K562 (cell line): ENCODE measurements around the gene SGMS1. TPM values are rescaled to one million over a fixed set of nuclear protein-coding genes. Genes with fewer than 3 reads are reported as not detected.

Source experiments
- BCOR ChIP-seq: fragments of 450-650 bp; IDR thresholded peaks from 2 replicates; pipeline ENCODE4 v1.6.1; 2016
- CBFA2T3 ChIP-seq: fragments of 450-650 bp; IDR thresholded peaks from 2 replicates; pipeline ENCODE4 v1.6.1; 2017
- CBX1 ChIP-seq: sonication (generic); IDR thresholded peaks from 2 replicates; pipeline ENCODE4 v1.6.1; 2016; ENCODE audit warnings: antibody characterized with exemption, low read depth, mild to moderate bottlenecking
- CEBPG ChIP-seq, 3 experiments: fragments of 200-800 bp in 1 of 3; sonication (Bioruptor generic) in 1 of 3; sonication (generic) in 1 of 3; formaldehyde crosslinking in 1 of 3; IDR thresholded peaks in 2 of 3; conservative IDR thresholded peaks in 1 of 3; 2 replicates each; pipeline versions ENCODE4 v1.6.1 to v1.8.0; 2016 to 2022; ENCODE audit warnings: missing compliant biosample characterization in 2 of 3, missing genetic modification characterization in 2 of 3, mild to moderate bottlenecking in 1 of 3, missing genetic modification reagents in 1 of 3
- CREB1 ChIP-seq, 2 experiments: sonication (generic) in 1 of 2; formaldehyde crosslinking in 1 of 2; IDR thresholded peaks; 2 replicates each; pipeline versions ENCODE4 v1.6.1 to v1.8.0; 2012 to 2022; ENCODE audit warnings: inconsistent platforms in 1 of 2, mild to moderate bottlenecking in 1 of 2, missing genetic modification reagents in 1 of 2, moderate library complexity in 1 of 2
- CSDE1 ChIP-seq, 2 experiments: fragments of 450-650 bp; IDR thresholded peaks; 2 replicates each; pipeline ENCODE4 v1.6.1; 2016; ENCODE audit warnings: mild to moderate bottlenecking in 1 of 2
- ESRRA ChIP-seq: fragments of 450-650 bp; IDR thresholded peaks from 2 replicates; pipeline ENCODE4 v1.6.1; 2014; ENCODE audit warnings: low read depth, mild to moderate bottlenecking, moderate library complexity, borderline replicate concordance
- FOXJ2 ChIP-seq: fragments of 200-800 bp; sonication (Bioruptor generic); IDR thresholded peaks from 2 replicates; pipeline ENCODE4 v1.6.1; 2016; ENCODE audit warnings: missing genetic modification characterization, missing compliant biosample characterization
- FOXP1 ChIP-seq: sonication (generic); formaldehyde crosslinking; IDR thresholded peaks from 2 replicates; pipeline ENCODE4 v1.8.0; 2022; ENCODE audit warnings: mild to moderate bottlenecking, missing genetic modification reagents
- HDAC2 ChIP-seq: fragments of 450-650 bp; IDR thresholded peaks from 2 replicates; pipeline ENCODE4 v1.6.1; 2016; ENCODE audit warnings: mild to moderate bottlenecking
- KAT8 ChIP-seq: fragments of 450-650 bp; IDR thresholded peaks from 2 replicates; pipeline ENCODE4 v1.6.1; 2016; ENCODE audit warnings: low read depth, mild to moderate bottlenecking
- KDM1A ChIP-seq, 2 experiments: fragments of 450-650 bp; IDR thresholded peaks; 2 replicates each; pipeline ENCODE4 v1.6.1; 2016; ENCODE audit warnings: mild to moderate bottlenecking in 2 of 2
- L3MBTL2 ChIP-seq: fragments of 450-650 bp; IDR thresholded peaks from 2 replicates; pipeline ENCODE4 v1.6.1; 2016; ENCODE audit warnings: mild to moderate bottlenecking, moderate library complexity
- MECOM ChIP-seq: fragments of 250-450 bp; sonication (Bioruptor Pico); IDR thresholded peaks from 2 replicates; pipeline ENCODE4 v1.8.0; 2022; ENCODE audit warnings: inconsistent platforms
- MTA1 ChIP-seq: fragments of 450-650 bp; IDR thresholded peaks from 2 replicates; pipeline ENCODE4 v1.6.1; 2017; ENCODE audit warnings: borderline replicate concordance
- MYBL2 ChIP-seq, 2 experiments: fragments of 450-650 bp in 1 of 2; sonication (generic) in 1 of 2; formaldehyde crosslinking in 1 of 2; IDR thresholded peaks; 2 replicates each; pipeline versions ENCODE4 v1.6.1 to v1.8.1; 2017 to 2022; ENCODE audit warnings: borderline replicate concordance in 1 of 2, inconsistent platforms in 1 of 2, low read depth in 1 of 2, mild to moderate bottlenecking in 1 of 2, missing genetic modification reagents in 1 of 2, moderate library complexity in 1 of 2
- NCOA4 ChIP-seq: fragments of 450-650 bp; IDR thresholded peaks from 2 replicates; pipeline ENCODE4 v1.6.1; 2018; ENCODE audit warnings: mild to moderate bottlenecking; ENCODE audit not compliant: partially characterized antibody
- OTX1 ChIP-seq: fragments of 450-650 bp; formaldehyde crosslinking; IDR thresholded peaks from 2 replicates; pipeline ENCODE4 v1.4.0; 2022; ENCODE audit warnings: mild to moderate bottlenecking
- POLR2A ChIP-seq: fragments of 450-650 bp; conservative IDR thresholded peaks from 2 replicates; pipeline ENCODE4 v1.6.1; 2016
- POLR2AphosphoS5 ChIP-seq: IDR thresholded peaks from 2 replicates; pipeline ENCODE4 v1.6.1; 2011; ENCODE audit warnings: mild to moderate bottlenecking, low read depth, low read length, moderate library complexity; ENCODE audit not compliant: control insufficient read depth, insufficient read depth
- SMAD1 ChIP-seq: fragments of 150-350 bp; IDR thresholded peaks from 2 replicates; pipeline ENCODE4 v1.6.1; 2014; ENCODE audit warnings: low read length, low read depth; ENCODE audit not compliant: partially characterized antibody
- SMARCA4 ChIP-seq: fragments of 450-650 bp; IDR thresholded peaks from 2 replicates; pipeline ENCODE4 v1.6.1; 2016
- TARDBP ChIP-seq: fragments of 450-650 bp; IDR thresholded peaks from 2 replicates; pipeline ENCODE4 v1.6.1; 2016
- TCF7 ChIP-seq: sonication (generic); IDR thresholded peaks from 2 replicates; pipeline ENCODE4 v1.6.1; 2016; ENCODE audit warnings: antibody characterized with exemption, borderline replicate concordance
- ZNF212 ChIP-seq: fragments of 450-650 bp; formaldehyde crosslinking; IDR thresholded peaks from 2 replicates; pipeline ENCODE4 v1.4.0; 2020; ENCODE audit warnings: mild to moderate bottlenecking
- ZNF764 ChIP-seq: fragments of 250-450 bp; sonication (Bioruptor Pico); IDR thresholded peaks from 2 replicates; pipeline ENCODE4 v1.4.0; 2020; ENCODE audit warnings: low read depth, mild to moderate bottlenecking, moderate library complexity
- polyA plus RNA-seq, 8 experiments: library from polyadenylated mRNA; depleted of rRNA in 4 of 8; stranded (reverse) in 5 of 8; unstranded in 3 of 8; fragments of >200 nt; fragmentation: Nextera tagmentation in 2 of 8; fragmentation: Illumina TruSeq in 1 of 8; extraction: Ambion mirVana in 2 of 8; extraction: Trizol in 1 of 8; gene quantifications; 2 replicates each; pipeline versions ENCODE4 v1.2.1 to v1.2.3, GENCODE V29; 2011 to 2014; ENCODE audit warnings: inconsistent platforms in 1 of 8, missing spikeins in 1 of 8
- total RNA-seq, 7 experiments: library from RNA; depleted of rRNA in 6 of 7; stranded (reverse); fragments of >200 nt in 6 of 7; fragmentation: Illumina TruSeq in 2 of 7; extraction: Trizol in 2 of 7; gene quantifications; 2 replicates each; pipeline versions ENCODE4 v1.2.1 to v1.2.3, GENCODE V29; 2011 to 2021; ENCODE audit warnings: low replicate concordance in 1 of 7
- TF ChIP-seq, protein P1 (sequence below): sonication (generic); formaldehyde crosslinking; IDR thresholded peaks from 2 replicates; pipeline ENCODE4 v1.8.0; 2022; ENCODE audit warnings: missing genetic modification reagents, mild to moderate bottlenecking, borderline replicate concordance
- TF ChIP-seq, protein P2 (sequence below): sonication (generic); formaldehyde crosslinking; IDR thresholded peaks from 2 replicates; pipeline ENCODE4 v1.8.1; 2023; ENCODE audit warnings: mild to moderate bottlenecking, missing genetic modification reagents

SGMS1 gene
- total and polyA plus RNA-seq, 9 of the 15 experiments (the other 6 are each of a cell fraction or from before 2014, with no cell fraction given), result 22.6 to 232 (median 82.2) TPM

DNA sequence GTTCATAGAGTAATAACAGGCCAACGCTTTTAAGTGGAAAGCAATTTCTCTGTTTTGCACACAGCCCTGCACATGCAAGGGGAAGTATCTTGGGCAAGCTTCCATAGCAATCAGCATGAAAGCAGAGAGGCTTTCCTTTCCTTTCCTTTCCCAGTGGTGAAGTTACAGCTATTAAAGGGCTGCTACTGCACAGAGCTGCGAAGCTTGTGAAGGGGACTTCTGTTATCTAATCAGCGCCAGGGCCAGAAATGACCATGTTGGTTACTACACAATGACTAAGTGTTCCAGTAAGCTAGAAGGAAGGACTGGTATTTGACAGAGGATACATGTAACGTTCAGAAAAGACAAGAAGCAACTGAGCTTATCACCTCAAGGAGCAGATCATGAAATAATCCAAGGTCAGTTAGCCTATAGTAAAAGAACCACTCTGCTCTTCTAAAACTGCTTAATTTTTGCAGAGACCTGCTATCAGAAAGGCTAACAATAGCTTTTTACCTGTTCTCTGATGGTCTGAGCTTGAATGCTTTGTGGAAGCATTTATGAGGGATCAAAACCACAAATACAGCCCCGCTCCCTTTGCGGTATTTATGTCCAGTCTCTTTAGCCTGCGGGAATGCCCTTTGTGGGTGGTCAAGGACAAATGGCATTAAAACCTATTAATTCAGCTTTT is 45.9 kb downstream of the SGMS1 start (continued):
- peak; percentile 97 for TF ChIP-seq ESRRA
- TF ChIP-seq CREB1 (IDR thresholded peaks at IDR 0.05), result peak; percentile 59; the same call in 1 of the 2 replicates
- no peak; the same call in 1 of the 2 replicates for TF ChIP-seq CREB1 (CRISPR knock-in tag; IDR thresholded peaks at IDR 0.05)
- TF ChIP-seq ZNF764, result no peak
- TF ChIP-seq, protein P1, sequence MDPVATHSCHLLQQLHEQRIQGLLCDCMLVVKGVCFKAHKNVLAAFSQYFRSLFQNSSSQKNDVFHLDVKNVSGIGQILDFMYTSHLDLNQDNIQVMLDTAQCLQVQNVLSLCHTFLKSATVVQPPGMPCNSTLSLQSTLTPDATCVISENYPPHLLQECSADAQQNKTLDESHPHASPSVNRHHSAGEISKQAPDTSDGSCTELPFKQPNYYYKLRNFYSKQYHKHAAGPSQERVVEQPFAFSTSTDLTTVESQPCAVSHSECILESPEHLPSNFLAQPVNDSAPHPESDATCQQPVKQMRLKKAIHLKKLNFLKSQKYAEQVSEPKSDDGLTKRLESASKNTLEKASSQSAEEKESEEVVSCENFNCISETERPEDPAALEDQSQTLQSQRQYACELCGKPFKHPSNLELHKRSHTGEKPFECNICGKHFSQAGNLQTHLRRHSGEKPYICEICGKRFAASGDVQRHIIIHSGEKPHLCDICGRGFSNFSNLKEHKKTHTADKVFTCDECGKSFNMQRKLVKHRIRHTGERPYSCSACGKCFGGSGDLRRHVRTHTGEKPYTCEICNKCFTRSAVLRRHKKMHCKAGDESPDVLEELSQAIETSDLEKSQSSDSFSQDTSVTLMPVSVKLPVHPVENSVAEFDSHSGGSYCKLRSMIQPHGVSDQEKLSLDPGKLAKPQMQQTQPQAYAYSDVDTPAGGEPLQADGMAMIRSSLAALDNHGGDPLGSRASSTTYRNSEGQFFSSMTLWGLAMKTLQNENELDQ (CRISPR knock-in tag), result no peak
- TF ChIP-seq POLR2A, result peak; percentile 65
- TF ChIP-seq NCOA4, result no peak
- no peak; the same call in 1 of the 2 replicates for TF ChIP-seq CBX1
- peak; percentile 92 for TF ChIP-seq L3MBTL2
- peak; percentile 59; the same call in 1 of the 2 replicates for TF ChIP-seq CEBPG (CRISPR knock-in tag; IDR thresholded peaks at IDR 0.05)
- TF ChIP-seq CEBPG (tag; conservative IDR thresholded peaks at IDR 0.05 in 1 of 2, IDR thresholded peaks at IDR 0.05 in 1 of 2), result peak; percentile 54 to 70
- TF ChIP-seq BCOR, result peak; percentile 77; the same call in 1 of the 2 replicates
- peak; percentile 33; the same call in 1 of the 2 replicates for TF ChIP-seq FOXJ2 (tag)
- TF ChIP-seq CBFA2T3, result peak; percentile 96
- no peak for TF ChIP-seq TARDBP
- TF ChIP-seq OTX1 (CRISPR knock-in tag), result 0 out of 2 replicates have a peak, but pooled peaks have one; percentile 60
- TF ChIP-seq MECOM (CRISPR knock-in tag), result no peak; the same call in 1 of the 2 replicates
- TF ChIP-seq FOXP1 (CRISPR knock-in tag), result peak; percentile 56; the same call in 1 of the 2 replicates
- TF ChIP-seq TCF7, result 0 out of 2 replicates have a peak, but pooled peaks have one; percentile 36
- peak; percentile 99 for TF ChIP-seq SMARCA4
- TF ChIP-seq MYBL2 (IDR thresholded peaks at IDR 0.05; ENCODE audit: low read depth), result no peak
- no peak for TF ChIP-seq MYBL2 (CRISPR knock-in tag; IDR thresholded peaks at IDR 0.05; ENCODE audit: borderline replicate concordance)
- no peak for TF ChIP-seq CSDE1 (IDR thresholded peaks at IDR 0.05)
- TF ChIP-seq, protein P2, sequence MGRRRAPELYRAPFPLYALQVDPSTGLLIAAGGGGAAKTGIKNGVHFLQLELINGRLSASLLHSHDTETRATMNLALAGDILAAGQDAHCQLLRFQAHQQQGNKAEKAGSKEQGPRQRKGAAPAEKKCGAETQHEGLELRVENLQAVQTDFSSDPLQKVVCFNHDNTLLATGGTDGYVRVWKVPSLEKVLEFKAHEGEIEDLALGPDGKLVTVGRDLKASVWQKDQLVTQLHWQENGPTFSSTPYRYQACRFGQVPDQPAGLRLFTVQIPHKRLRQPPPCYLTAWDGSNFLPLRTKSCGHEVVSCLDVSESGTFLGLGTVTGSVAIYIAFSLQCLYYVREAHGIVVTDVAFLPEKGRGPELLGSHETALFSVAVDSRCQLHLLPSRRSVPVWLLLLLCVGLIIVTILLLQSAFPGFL (CRISPR knock-in tag), result no peak
- TF ChIP-seq KDM1A (IDR thresholded peaks at IDR 0.05), result peak; percentile 83 to 86
- no peak for TF ChIP-seq KAT8
- peak; percentile 91 for TF ChIP-seq POLR2AphosphoS5
- peak; percentile 87; the same call in 1 of the 2 replicates for TF ChIP-seq MTA1
- peak; percentile 89 for TF ChIP-seq SMAD1
- TF ChIP-seq HDAC2, result peak; percentile 95
- TF ChIP-seq ZNF212 (CRISPR knock-in tag), result no peak
